Liver (tissue), 9 donors: ENCODE results near the gene CCNJ. TPM values are rescaled to one million over a fixed set of nuclear protein-coding genes. Genes with fewer than 3 reads are reported as not detected.

Source experiments
- DNase-seq: peaks from one replicate; pipeline ENCODE4 v3.0.0-alpha.2; 2017; ENCODE audit warnings: low spot score
- H3K27ac ChIP-seq, 2 donors: one replicate each; pipeline ENCODE4 v1.7.0; 2013; ENCODE audit warnings: inconsistent platforms in 2 of 2, low read length in 2 of 2, control low read depth in 1 of 2, low read depth in 1 of 2, mild to moderate bottlenecking in 1 of 2
- H3K27me3 ChIP-seq, 4 donors: one replicate each; pipeline versions ENCODE4 v1.6.1 to v1.7.0; 2013; ENCODE audit warnings: low read length in 3 of 4, inconsistent platforms in 1 of 4, mild to moderate bottlenecking in 1 of 4, moderate library complexity in 1 of 4; ENCODE audit not compliant: control insufficient read depth in 4 of 4, insufficient read depth in 4 of 4
- H3K36me3 ChIP-seq, 4 donors: one replicate each; pipeline versions ENCODE4 v1.6.1 to v1.7.0; 2013; ENCODE audit warnings: low read length in 3 of 4, mild to moderate bottlenecking in 3 of 4, low read depth in 1 of 4, moderate library complexity in 1 of 4; ENCODE audit not compliant: control insufficient read depth in 4 of 4, insufficient read depth in 3 of 4
- H3K4me1 ChIP-seq, 4 donors: one replicate each; pipeline versions ENCODE4 v1.6.1 to v1.7.0; 2013; ENCODE audit warnings: low read length in 3 of 4, mild to moderate bottlenecking in 3 of 4, moderate library complexity in 1 of 4; ENCODE audit not compliant: control insufficient read depth in 4 of 4, insufficient read depth in 4 of 4
- H3K4me3 ChIP-seq, 3 donors: one replicate each; pipeline versions ENCODE4 v1.6.1 to v1.7.0; 2013; ENCODE audit warnings: low read length in 3 of 3, control low read depth in 1 of 3, low read depth in 1 of 3, mild to moderate bottlenecking in 1 of 3
- H3K9ac ChIP-seq, 2 donors: one replicate each; pipeline ENCODE4 v1.7.0; 2013; ENCODE audit warnings: low read length in 2 of 2, mild to moderate bottlenecking in 2 of 2, moderate library complexity in 2 of 2, control low read depth in 1 of 2, low read depth in 1 of 2
- H3K9me3 ChIP-seq, 4 donors: one replicate each; pipeline versions ENCODE4 v1.6.1 to v1.7.0; 2013; ENCODE audit warnings: low read length in 3 of 4; ENCODE audit not compliant: control insufficient read depth in 4 of 4
- ATF3 ChIP-seq: IDR thresholded peaks from 2 replicates; pipeline ENCODE4 v1.6.1; 2016; ENCODE audit warnings: antibody characterized with exemption
- CTCF ChIP-seq: fragments of 150-350 bp; IDR thresholded peaks from 2 replicates; pipeline ENCODE4 v1.5.1; 2017; ENCODE audit warnings: improper control_type of control experiment, low read depth, low read length; ENCODE audit not compliant: missing input control
- EGR1 ChIP-seq, 2 donors: IDR thresholded peaks; 2 replicates each; pipeline ENCODE4 v1.6.1; 2016 to 2018; ENCODE audit warnings: antibody characterized with exemption in 2 of 2, low read depth in 2 of 2
- FOXA1 ChIP-seq: IDR thresholded peaks from 2 replicates; pipeline ENCODE4 v1.6.1; 2016; ENCODE audit warnings: antibody characterized with exemption
- FOXA2 ChIP-seq: IDR thresholded peaks from 2 replicates; pipeline ENCODE4 v1.6.1; 2016; ENCODE audit warnings: antibody characterized with exemption
- GABPA ChIP-seq, 2 donors: IDR thresholded peaks in 1 of 2; conservative IDR thresholded peaks in 1 of 2; 2 replicates each; pipeline ENCODE4 v1.6.1; 2016; ENCODE audit warnings: antibody characterized with exemption in 2 of 2, mild to moderate bottlenecking in 1 of 2, moderate library complexity in 1 of 2
- HNF4A ChIP-seq, 2 donors: conservative IDR thresholded peaks; 2 replicates each; pipeline ENCODE4 v1.6.1; 2016; ENCODE audit warnings: antibody characterized with exemption in 2 of 2, mild to moderate bottlenecking in 2 of 2
- HNF4G ChIP-seq: IDR thresholded peaks from 2 replicates; pipeline ENCODE4 v1.6.1; 2016; ENCODE audit warnings: antibody characterized with exemption
- JUND ChIP-seq, 2 donors: IDR thresholded peaks; 2 replicates each; pipeline ENCODE4 v1.6.1; 2016; ENCODE audit warnings: antibody characterized with exemption in 2 of 2
- MAX ChIP-seq: IDR thresholded peaks from 2 replicates; pipeline ENCODE4 v1.6.1; 2016; ENCODE audit warnings: antibody characterized with exemption
- NR2F2 ChIP-seq: IDR thresholded peaks from 2 replicates; pipeline ENCODE4 v1.6.1; 2016; ENCODE audit warnings: antibody characterized with exemption
- RAD21 ChIP-seq, 2 donors: IDR thresholded peaks; 2 replicates each; pipeline ENCODE4 v1.6.1; 2016; ENCODE audit warnings: antibody characterized with exemption in 2 of 2, mild to moderate bottlenecking in 2 of 2
- REST ChIP-seq: IDR thresholded peaks from 2 replicates; pipeline ENCODE4 v1.6.1; 2016; ENCODE audit warnings: antibody characterized with exemption, mild to moderate bottlenecking
- RXRA ChIP-seq, 2 donors: IDR thresholded peaks; 2 replicates each; pipeline ENCODE4 v1.6.1; 2017 to 2018; ENCODE audit warnings: antibody characterized with exemption in 2 of 2, mild to moderate bottlenecking in 1 of 2
- SP1 ChIP-seq: IDR thresholded peaks from 2 replicates; pipeline ENCODE4 v1.6.1; 2018; ENCODE audit warnings: antibody characterized with exemption, mild to moderate bottlenecking
- TAF1 ChIP-seq: conservative IDR thresholded peaks from 2 replicates; pipeline ENCODE4 v1.6.1; 2016; ENCODE audit warnings: antibody characterized with exemption, mild to moderate bottlenecking
- YY1 ChIP-seq: IDR thresholded peaks from 2 replicates; pipeline ENCODE4 v1.6.1; 2016; ENCODE audit warnings: antibody characterized with exemption, mild to moderate bottlenecking
- ZBTB33 ChIP-seq: IDR thresholded peaks from 2 replicates; pipeline ENCODE4 v1.6.1; 2016; ENCODE audit warnings: antibody characterized with exemption
- WGBS: extraction: QIAGEN DNeasy Blood & Tissue Kit; methylation state at CpG from one replicate; pipeline ENCODE4 v1.1.7; 2013; 5-methylcytosine and 5-hydroxymethylcytosine counted together
- polyA plus RNA-seq, 2 donors: library from polyadenylated mRNA; stranded (reverse) in 1 of 2; unstranded in 1 of 2; fragments of 200-250 nt in 1 of 2; fragments of >200 nt in 1 of 2; fragmentation: Nextera tagmentation in 1 of 2; extraction: Ambion mirVana in 1 of 2; gene quantifications; one replicate each; pipeline versions ENCODE4 v1.2.1 to v1.2.3, GENCODE V29; 2013 to 2015
- total RNA-seq, 2 donors: library from RNA; depleted of rRNA; stranded (reverse); fragments of >200 nt; gene quantifications; one replicate each; pipeline ENCODE4 v1.2.3, GENCODE V29; 2014
- donor health status: healthy.
- donor health status: healthy.
- donor health status: healthy.
- donor health status: healthy.
- donor health status: healthy.

Gene CCNJ
- total and polyA plus RNA-seq, 4 donors: 0.78 to 6.5 (median 3.2) TPM

GRCh38 chr10:96046546-96046945 lies 3.2 kb downstream of the CCNJ start:
- Histone ChIP-seq H3K4me3 (no peak overlapping the region), H3K36me3 (no peaks in the 10 kb centered on the region), H3K9me3 (peaks cover 0 to 2% (median 0%) of the 10 kb centered on the region in 4 donors), H3K27ac (no peak overlapping the region), H3K4me1 (peaks cover 0 to 12% (median under 1%) of the 10 kb centered on the region in 4 donors), H3K27me3 (no peaks in the 10 kb centered on the region), H3K9ac (no peak overlapping the region)
- DNase-seq: no peak
- 88% methylated on average over 1 of the region's 1 CpG for WGBS
- no peak for TF ChIP-seq MAX
- TF ChIP-seq HNF4A (conservative IDR thresholded peaks at IDR 0.05): no peak
- TF ChIP-seq ATF3: no peak
- no peak for TF ChIP-seq NR2F2
- TF ChIP-seq YY1: no peak
- no peak for TF ChIP-seq JUND (IDR thresholded peaks at IDR 0.05)
- TF ChIP-seq GABPA (IDR thresholded peaks at IDR 0.05 in 1 of 2, conservative IDR thresholded peaks at IDR 0.05 in 1 of 2): no peak
- TF ChIP-seq FOXA2: no peak
- no peak for TF ChIP-seq HNF4G
- no peak for TF ChIP-seq FOXA1
- TF ChIP-seq SP1: no peak
- no peak for TF ChIP-seq EGR1 (IDR thresholded peaks at IDR 0.05; ENCODE audit: low read depth in 2 of 2)
- no peak for TF ChIP-seq ZBTB33
- TF ChIP-seq CTCF: no peak
- TF ChIP-seq REST: no peak
- TF ChIP-seq RXRA (IDR thresholded peaks at IDR 0.05): no peak
- TF ChIP-seq RAD21 (IDR thresholded peaks at IDR 0.05): no peak
- no peak for TF ChIP-seq TAF1
